Measurements from ENCODE around the gene DES. TPM values are rescaled to one million over a fixed set of nuclear protein-coding genes. Genes with fewer than 3 reads are reported as not detected.

The DES gene
- total RNA-seq, 1 experiment from 2014 or later, result 4.2 TPM

GRCh38 chr2:219435701-219436100, 17.5 kb downstream of the DES start:
- Histone ChIP-seq H3K27ac (ENCODE audit: low read depth, low read length) (no peak overlapping the region), H2AFZ (ENCODE audit: low read depth, low read length, poor library complexity, severe bottlenecking) (no peak overlapping the region), H3K4me1 (ENCODE audit: control insufficient read depth in 1 of 2, insufficient read depth in 2 of 2, low read length in 2 of 2) (peaks cover 8 to 15% of the 10 kb centered on the region in 2 experiments), H4K20me1 (ENCODE audit: insufficient read depth) (no peaks in the 10 kb centered on the region), H3K9me3 (ENCODE audit: control insufficient read depth in 1 of 2, insufficient read depth in 1 of 2, low read depth in 1 of 2, low read length in 2 of 2) (no peaks in the 10 kb centered on the region), H3K79me2 (ENCODE audit: insufficient read depth, low read length) (no peaks in the 10 kb centered on the region), H3K9me2 (ENCODE audit: insufficient read depth) (no peaks in the 10 kb centered on the region), H3K27me3 (ENCODE audit: insufficient read depth, low read length) (no peaks in the 10 kb centered on the region), H3K4me2 (ENCODE audit: low read length) (no peak overlapping the region), H3K4me3 (replicated peaks in 1 of 2; ENCODE audit: low read depth in 1 of 2, low read length in 2 of 2) (no peak overlapping the region), H3K36me3 (ENCODE audit: control insufficient read depth in 1 of 2, insufficient read depth in 2 of 2, low read length in 2 of 2) (no peaks in the 10 kb centered on the region), H3K9ac (ENCODE audit: low read length) (no peak overlapping the region)
- intact Hi-C loops (cut with micrococcal nuclease), result loop anchor here (2.0 kb wide), 1 partner anchor 33 kb away; no protein-coding TSS in a partner anchor
- ChIA-PET POLR2A (interaction anchor here (0.5 kb wide), 1 partner anchor 86 kb away, joined by 3 read pairs; no protein-coding TSS in a partner anchor), RAD21 (ENCODE audit: low non-redundant PET in 1 of 2, low total read pairs in 2 of 2, uncharacterized antibody in 2 of 2, unreplicated experiment in 2 of 2) (no interaction called here), CTCF (no interaction called here)
- no peak for DNase-seq (ENCODE audit: low read depth, low spot score)
- TF ChIP-seq FOSL1 (IDR thresholded peaks at IDR 0.05; ENCODE audit: low read depth) (no peak), YY1 (IDR thresholded peaks at IDR 0.05; ENCODE audit: extremely low read depth, insufficient replicate concordance, low read depth, low read length) (no peak), SRF (IDR thresholded peaks at IDR 0.05; ENCODE audit: low read depth) (no peak), EGR1 (IDR thresholded peaks at IDR 0.05; ENCODE audit: low read depth) (no peak), ZBTB33 (IDR thresholded peaks at IDR 0.05; ENCODE audit: extremely low read depth, insufficient replicate concordance, low read length) (no peak), ZFX (IDR thresholded peaks at IDR 0.05) (no peak)
- BruUV-seq (replicated peaks), result no TSS peak
- no peak for ATAC-seq

DNA sequence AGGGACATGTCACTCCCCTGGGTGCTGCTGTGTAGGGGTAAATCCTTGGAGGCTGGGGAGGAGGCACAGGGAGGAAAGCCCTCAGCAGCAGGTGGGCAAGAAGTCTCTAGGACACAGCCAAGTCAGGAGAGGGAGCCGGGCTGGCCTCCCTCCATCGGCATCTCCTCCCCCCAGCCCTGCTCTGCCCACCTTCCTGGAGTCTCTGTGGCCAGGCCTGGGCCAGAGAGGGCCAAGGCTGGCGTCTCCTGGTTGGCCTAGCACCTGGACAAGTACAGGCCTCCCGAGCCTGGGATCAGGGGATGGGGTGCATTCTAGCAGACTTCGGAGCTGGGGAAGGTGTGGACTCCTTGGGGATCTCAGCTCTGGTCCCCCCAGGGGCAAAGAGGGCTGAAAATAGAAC, 18.3 kb downstream of the DES start:
- Histone ChIP-seq H3K9me3 (ENCODE audit: control insufficient read depth in 1 of 2, insufficient read depth in 1 of 2, low read depth in 1 of 2, low read length in 2 of 2) (no peaks in the 10 kb centered on the region), H3K36me3 (ENCODE audit: control insufficient read depth in 1 of 2, insufficient read depth in 2 of 2, low read length in 2 of 2) (no peaks in the 10 kb centered on the region), H4K20me1 (ENCODE audit: insufficient read depth) (no peaks in the 10 kb centered on the region), H2AFZ (ENCODE audit: low read depth, low read length, poor library complexity, severe bottlenecking) (no peak overlapping the region), H3K9me2 (ENCODE audit: insufficient read depth) (no peaks in the 10 kb centered on the region), H3K9ac (ENCODE audit: low read length) (no peak overlapping the region), H3K4me3 (replicated peaks in 1 of 2; ENCODE audit: low read depth in 1 of 2, low read length in 2 of 2) (no peak overlapping the region), H3K27me3 (ENCODE audit: insufficient read depth, low read length) (no peaks in the 10 kb centered on the region), H3K27ac (ENCODE audit: low read depth, low read length) (no peak overlapping the region), H3K4me2 (ENCODE audit: low read length) (no peak overlapping the region), H3K4me1 (ENCODE audit: control insufficient read depth in 1 of 2, insufficient read depth in 2 of 2, low read length in 2 of 2) (peaks cover 14 to 21% of the 10 kb centered on the region in 2 experiments), H3K79me2 (ENCODE audit: insufficient read depth, low read length) (no peaks in the 10 kb centered on the region)
- DNase-seq (ENCODE audit: low read depth, low spot score) (no peak), ATAC-seq (no peak)
- CTCF ChIA-PET, result no interaction called here
- no peak for TF ChIP-seq POLR2AphosphoS5 (IDR thresholded peaks at IDR 0.05; ENCODE audit: low read depth, low read length)
- TF ChIP-seq ATF3 (IDR thresholded peaks at IDR 0.05), result no peak
- TF ChIP-seq ZFX (IDR thresholded peaks at IDR 0.05), result no peak
- no peak for TF ChIP-seq POLR2A (IDR thresholded peaks at IDR 0.05; ENCODE audit: borderline replicate concordance, extremely low read depth, insufficient read depth, insufficient read length)
- TF ChIP-seq SIN3A (IDR thresholded peaks at IDR 0.05; ENCODE audit: low read depth), result no peak
- TF ChIP-seq MAX (IDR thresholded peaks at IDR 0.05), result no peak
- no peak for TF ChIP-seq EZH2 (IDR thresholded peaks at IDR 0.05)
- no peak for TF ChIP-seq JUND (IDR thresholded peaks at IDR 0.05)
- TF ChIP-seq ZNF274 (IDR thresholded peaks at IDR 0.05; ENCODE audit: low read depth, low read length), result no peak
- no TSS peak for BruUV-seq (replicated peaks)
- RAD21 ChIA-PET (ENCODE audit: low non-redundant PET in 1 of 2, low total read pairs in 2 of 2, uncharacterized antibody in 2 of 2, unreplicated experiment in 2 of 2), result no interaction called here
- POLR2A ChIA-PET, result interaction anchor here (1.3 kb wide), 1 partner anchor 10 kb away, joined by 3 read pairs; no protein-coding TSS in a partner anchor
- intact Hi-C loops (cut with micrococcal nuclease), result no loop called here

Measured in HCT116 (cell line).